OCI-LY7 (cell line): ENCODE data around the gene FOXL3. TPM values are rescaled to one million over a fixed set of nuclear protein-coding genes. Genes with fewer than 3 reads are reported as not detected.

Source experiments
- BruUV-seq: library from RNA; stranded (reverse); fragments of 400-500 nt; replicated peaks from 2 replicates; lab custom pipeline; 2021; lab: Mats Ljungman, UMichigan
- CTCF ChIA-PET: fragments of 300-600 bp; sonication (Branson Sonifier 250); formaldehyde crosslinking; loops from one replicate; lab custom pipeline; 2022; ENCODE audit warnings: antibody characterized with exemption; ENCODE audit not compliant: unreplicated experiment; lab: Charles Lee
- POLR2A ChIA-PET: fragments of 300-600 bp; sonication (Branson Sonifier 250); formaldehyde crosslinking; loops from one replicate; lab custom pipeline; 2022; ENCODE audit warnings: antibody characterized with exemption; lab: Charles Lee
- DNase-seq: peaks from one replicate; pipeline ENCODE4 v3.0.0-alpha.2; 2015; ENCODE audit warnings: low spot score
- H2AFZ ChIP-seq: fragments of 200-600 bp; sonication (generic), shearing (Covaris generic); 2 replicates; pipeline ENCODE4 v1.6.1; 2014; ENCODE audit warnings: mild to moderate bottlenecking, antibody characterized with exemption, low read length, moderate library complexity
- H3K27ac ChIP-seq: fragments of 200-600 bp; sonication (generic); 2 replicates; pipeline ENCODE4 v1.5.1; 2014; ENCODE audit warnings: mixed run types, low read depth, mild to moderate bottlenecking, moderate library complexity, low read length, inconsistent platforms; ENCODE audit not compliant: poor library complexity, severe bottlenecking
- H3K36me3 ChIP-seq: fragments of 200-600 bp; sonication (generic); 2 replicates; pipeline ENCODE4 v1.6.1; 2014; ENCODE audit warnings: mild to moderate bottlenecking, antibody characterized with exemption, low read length, moderate library complexity, mixed read lengths; ENCODE audit not compliant: insufficient read depth
- H3K4me1 ChIP-seq: fragments of 200-600 bp; sonication (generic); 2 replicates; pipeline ENCODE4 v1.5.1; 2014; ENCODE audit warnings: mild to moderate bottlenecking, low read length; ENCODE audit not compliant: insufficient read depth, poor library complexity, severe bottlenecking
- H3K4me2 ChIP-seq: fragments of 200-600 bp; sonication (generic); 2 replicates; pipeline ENCODE4 v1.6.1; 2014; ENCODE audit warnings: mild to moderate bottlenecking, low read length
- H3K4me3 ChIP-seq: fragments of 200-600 bp; sonication (generic); 2 replicates; pipeline ENCODE4 v1.5.1; 2014; ENCODE audit warnings: mild to moderate bottlenecking, low read depth, low read length; ENCODE audit not compliant: poor library complexity, severe bottlenecking
- H3K79me2 ChIP-seq: fragments of 200-600 bp; sonication (generic); 2 replicates; pipeline ENCODE4 v1.6.1; 2016; ENCODE audit warnings: low read depth, mild to moderate bottlenecking, low read length, moderate library complexity, mixed read lengths; ENCODE audit not compliant: insufficient read depth
- H3K9me2 ChIP-seq: fragments of 200-600 bp; sonication (generic); 2 replicates; pipeline ENCODE4 v1.6.1; 2016; ENCODE audit warnings: mild to moderate bottlenecking, low read length, mixed read lengths; ENCODE audit not compliant: insufficient read depth
- H3K9me3 ChIP-seq: fragments of 200-600 bp; sonication (generic); 2 replicates; pipeline ENCODE4 v1.6.1; 2014; ENCODE audit warnings: mild to moderate bottlenecking, mixed run types, low read length, mixed read lengths
- H4K20me1 ChIP-seq: fragments of 200-600 bp; sonication (generic); 2 replicates; pipeline ENCODE4 v1.6.1; 2014; ENCODE audit warnings: mild to moderate bottlenecking, antibody characterized with exemption, low read length, moderate library complexity, mixed read lengths; ENCODE audit not compliant: insufficient read depth
- CTCF ChIP-seq: fragments of 200-600 bp; sonication (generic); conservative IDR thresholded peaks from 2 replicates; pipeline ENCODE4 v1.5.1; 2014; ENCODE audit warnings: mild to moderate bottlenecking, antibody characterized with exemption, low read length, moderate library complexity, mixed read lengths
- EZH2phosphoT487 ChIP-seq: fragments of 200-600 bp; sonication (generic); IDR thresholded peaks from 2 replicates; pipeline ENCODE4 v1.6.1; 2018; ENCODE audit warnings: low read depth, borderline replicate concordance, mild to moderate bottlenecking, mixed run types, antibody characterized with exemption, low read length, moderate library complexity, mixed read lengths
- intact Hi-C: fragments of 100-400 bp; cut with micrococcal nuclease; formaldehyde crosslinking; loops from one replicate; pipeline ENCODE4 v1.10.0; 2022; ENCODE audit not compliant: unreplicated experiment
- total RNA-seq, 2 experiments: library from RNA; depleted of rRNA in 1 of 2; stranded (reverse); fragments of >200 nt in 1 of 2; shearing (Covaris generic) in 1 of 2; gene quantifications; 2 replicates each; pipeline ENCODE4 v1.2.3, GENCODE V29; 2014 to 2022

The FOXL3 gene
- total RNA-seq, 2 experiments from 2014 or later: not detected

- intact Hi-C loops: no loop called here
- no TSS peak for BruUV-seq
Observed at GRCh38 chr7:311131-311680, 21.2 kb downstream of the FOXL3 start.

GRCh38 chr7:311796-312195 is 21.8 kb downstream of the FOXL3 start:
- Histone ChIP-seq H4K20me1 (no peaks in the 10 kb centered on the region), H3K4me1 (no peaks in the 10 kb centered on the region), H2AFZ (no peak overlapping the region), H3K27ac (no peak overlapping the region), H3K9me3 (no peaks in the 10 kb centered on the region), H3K9me2 (no peaks in the 10 kb centered on the region), H3K4me3 (no peak overlapping the region), H3K36me3 (no peaks in the 10 kb centered on the region), H3K4me2 (no peak overlapping the region), H3K79me2 (no peaks in the 10 kb centered on the region)
- no peak for DNase-seq
- TF ChIP-seq CTCF: no peak
- CTCF ChIA-PET: no interaction called here
- BruUV-seq: no TSS peak
- intact Hi-C loops: no loop called here
- POLR2A ChIA-PET: no interaction called here

More at GRCh38 chr7:311131-311680, 21.2 kb downstream of the FOXL3 start:
- H3K4me1 ChIP-seq: no peaks in the 10 kb centered on the region
- TF ChIP-seq CTCF: no peak
- TF ChIP-seq EZH2phosphoT487: no peak
- ChIA-PET CTCF (no interaction called here), POLR2A (no interaction called here)
- H3K36me3 ChIP-seq: no peaks in the 10 kb centered on the region
- no peak overlapping the region for H3K27ac ChIP-seq
- H3K79me2 ChIP-seq: no peaks in the 10 kb centered on the region
- H3K4me2 ChIP-seq: no peak overlapping the region
- no peaks in the 10 kb centered on the region for H3K9me3 ChIP-seq
- no peak overlapping the region for H3K4me3 ChIP-seq
- H3K9me2 ChIP-seq: no peaks in the 10 kb centered on the region
- no peaks in the 10 kb centered on the region for H4K20me1 ChIP-seq
- H2AFZ ChIP-seq: no peak overlapping the region
- DNase-seq: no peak

- TF ChIP-seq CTCF (no peak), EZH2phosphoT487 (no peak)
- POLR2A ChIA-PET: no interaction called here
- no peak overlapping the region for H3K27ac ChIP-seq
- no peaks in the 10 kb centered on the region for H3K36me3 ChIP-seq
- H3K4me1 ChIP-seq: no peaks in the 10 kb centered on the region
- no peaks in the 10 kb centered on the region for H4K20me1 ChIP-seq
- intact Hi-C loops: no loop called here
- H3K4me2 ChIP-seq: no peak overlapping the region
- H3K9me2 ChIP-seq: no peaks in the 10 kb centered on the region
- H3K79me2 ChIP-seq: no peaks in the 10 kb centered on the region
- no peaks in the 10 kb centered on the region for H3K9me3 ChIP-seq
- DNase-seq: no peak
- CTCF ChIA-PET: no interaction called here
- BruUV-seq: no TSS peak
- no peak overlapping the region for H2AFZ ChIP-seq
- no peak overlapping the region for H3K4me3 ChIP-seq
Observed at GRCh38 chr7:312424-312823, 22.5 kb downstream of the FOXL3 start.
